Gastrocnemius medialis (tissue), 4 donors: Measurements from ENCODE around the gene INPP4B.

Experiments
- CTCF ChIP-seq, 5 experiments: fragments of 450-650 bp in 3 of 5; fragments of 200-600 bp in 2 of 5; sonication (generic) in 2 of 5; IDR thresholded peaks in 4 of 5; conservative IDR thresholded peaks in 1 of 5; 1 replicate in 4 of 5; 2 replicates in 1 of 5; pipeline ENCODE4 v1.5.1; 2016 to 2019; ENCODE audit warnings: antibody characterized with exemption in 5 of 5, mild to moderate bottlenecking in 3 of 5, moderate library complexity in 3 of 5
- POLR2A ChIP-seq, 2 donors: fragments of 450-650 bp; IDR thresholded peaks; one replicate each; pipeline ENCODE4 v1.6.1; 2017; ENCODE audit warnings: antibody characterized with exemption in 2 of 2, mild to moderate bottlenecking in 2 of 2, moderate library complexity in 2 of 2

DNA sequence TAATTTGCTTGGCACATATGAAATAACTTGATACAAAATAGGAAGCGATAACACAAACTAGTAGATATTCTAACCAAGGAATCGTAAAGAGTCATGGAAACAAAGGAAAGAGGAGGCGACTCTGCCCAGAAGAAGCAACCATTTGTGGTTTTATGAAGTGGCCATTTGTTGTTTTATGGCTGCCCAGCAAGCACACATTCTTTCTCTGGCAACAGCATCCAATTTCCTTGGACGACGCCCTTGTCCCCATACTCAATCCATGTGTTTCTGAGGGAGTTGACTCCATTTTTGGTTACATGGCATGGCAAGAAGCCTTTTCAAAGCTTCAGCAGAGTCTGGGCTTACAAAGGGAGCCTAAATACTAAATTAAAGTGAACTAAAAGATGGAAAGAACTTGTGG is 295.1 kb downstream of the INPP4B start:
- no peak for TF ChIP-seq CTCF (IDR thresholded peaks at IDR 0.05 in 4 of 5, conservative IDR thresholded peaks at IDR 0.05 in 1 of 5)
- TF ChIP-seq POLR2A (IDR thresholded peaks at IDR 0.05), result no peak
